Calu3 (cell line): ENCODE measurements around the gene RHCG. TPM values are rescaled to one million over a fixed set of nuclear protein-coding genes. Genes with fewer than 3 reads are reported as not detected.

Experiments used
- BruUV-seq: library from RNA; stranded (reverse); fragments of 400-500 nt; replicated peaks from 2 replicates; lab custom pipeline; 2021; lab: Mats Ljungman, UMichigan
- CTCF ChIA-PET: fragments of 300-600 bp; sonication (Branson Sonifier 250); formaldehyde crosslinking; loops from one replicate; lab custom pipeline; 2022; ENCODE audit warnings: antibody characterized with exemption; lab: Charles Lee
- DNase-seq: peaks from one replicate; pipeline ENCODE4 v3.0.0; 2022
- H3K27ac Mint-ChIP-seq: one replicate; pipeline ENCODE4 v1.8.0; 2022; ENCODE audit warnings: mixed read lengths; ENCODE audit not compliant: unreplicated experiment
- H3K27me3 Mint-ChIP-seq: one replicate; pipeline ENCODE4 v1.8.0; 2022; ENCODE audit warnings: mixed read lengths; ENCODE audit not compliant: unreplicated experiment
- H3K36me3 Mint-ChIP-seq: one replicate; pipeline ENCODE4 v1.8.0; 2022; ENCODE audit warnings: mild to moderate bottlenecking, moderate library complexity, mixed read lengths; ENCODE audit not compliant: insufficient read depth, unreplicated experiment
- H3K4me1 Mint-ChIP-seq: one replicate; pipeline ENCODE4 v1.8.0; 2022; ENCODE audit warnings: mild to moderate bottlenecking, low read depth, mixed read lengths; ENCODE audit not compliant: unreplicated experiment
- H3K4me3 Mint-ChIP-seq: one replicate; pipeline ENCODE4 v1.8.0; 2022; ENCODE audit warnings: mild to moderate bottlenecking, low read depth, moderate library complexity, mixed read lengths; ENCODE audit not compliant: unreplicated experiment
- H3K9me3 Mint-ChIP-seq: one replicate; pipeline ENCODE4 v1.8.0; 2022; ENCODE audit warnings: low read depth, mixed read lengths; ENCODE audit not compliant: unreplicated experiment
- intact Hi-C: fragments of 100-400 bp; cut with micrococcal nuclease; formaldehyde crosslinking; loops from one replicate; pipeline ENCODE4 v1.10.0; 2022; ENCODE audit not compliant: unreplicated experiment
- total RNA-seq: library from RNA; stranded (reverse); gene quantifications from 2 replicates; pipeline ENCODE4 v1.2.3, GENCODE V29; 2022
- TF ChIP-seq, protein P1 (sequence below): fragments of 200-600 bp; IDR thresholded peaks from one replicate; pipeline ENCODE4 v1.8.0; 2022; ENCODE audit warnings: antibody characterized with exemption; ENCODE audit not compliant: unreplicated experiment

RHCG gene
- total RNA-seq, 1 experiment from 2014 or later: 0.59 TPM

GRCh38 chr15:89526601-89527441 lies 30.4 kb upstream of the RHCG start:
- DNase-seq: no peak
- BruUV-seq: no TSS peak
- H3K9me3 Mint-ChIP-seq: no peaks in the 10 kb centered on the region
- TF ChIP-seq, protein P1, sequence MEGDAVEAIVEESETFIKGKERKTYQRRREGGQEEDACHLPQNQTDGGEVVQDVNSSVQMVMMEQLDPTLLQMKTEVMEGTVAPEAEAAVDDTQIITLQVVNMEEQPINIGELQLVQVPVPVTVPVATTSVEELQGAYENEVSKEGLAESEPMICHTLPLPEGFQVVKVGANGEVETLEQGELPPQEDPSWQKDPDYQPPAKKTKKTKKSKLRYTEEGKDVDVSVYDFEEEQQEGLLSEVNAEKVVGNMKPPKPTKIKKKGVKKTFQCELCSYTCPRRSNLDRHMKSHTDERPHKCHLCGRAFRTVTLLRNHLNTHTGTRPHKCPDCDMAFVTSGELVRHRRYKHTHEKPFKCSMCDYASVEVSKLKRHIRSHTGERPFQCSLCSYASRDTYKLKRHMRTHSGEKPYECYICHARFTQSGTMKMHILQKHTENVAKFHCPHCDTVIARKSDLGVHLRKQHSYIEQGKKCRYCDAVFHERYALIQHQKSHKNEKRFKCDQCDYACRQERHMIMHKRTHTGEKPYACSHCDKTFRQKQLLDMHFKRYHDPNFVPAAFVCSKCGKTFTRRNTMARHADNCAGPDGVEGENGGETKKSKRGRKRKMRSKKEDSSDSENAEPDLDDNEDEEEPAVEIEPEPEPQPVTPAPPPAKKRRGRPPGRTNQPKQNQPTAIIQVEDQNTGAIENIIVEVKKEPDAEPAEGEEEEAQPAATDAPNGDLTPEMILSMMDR: no peak
- no peak overlapping the region for H3K4me3 Mint-ChIP-seq
- no peaks in the 10 kb centered on the region for H3K36me3 Mint-ChIP-seq
- intact Hi-C loops: no loop called here
- H3K4me1 Mint-ChIP-seq: no peaks in the 10 kb centered on the region
- H3K27ac Mint-ChIP-seq: no peak overlapping the region
- H3K27me3 Mint-ChIP-seq: peaks cover 34% of the 10 kb centered on the region
- CTCF ChIA-PET: no interaction called here

DNA sequence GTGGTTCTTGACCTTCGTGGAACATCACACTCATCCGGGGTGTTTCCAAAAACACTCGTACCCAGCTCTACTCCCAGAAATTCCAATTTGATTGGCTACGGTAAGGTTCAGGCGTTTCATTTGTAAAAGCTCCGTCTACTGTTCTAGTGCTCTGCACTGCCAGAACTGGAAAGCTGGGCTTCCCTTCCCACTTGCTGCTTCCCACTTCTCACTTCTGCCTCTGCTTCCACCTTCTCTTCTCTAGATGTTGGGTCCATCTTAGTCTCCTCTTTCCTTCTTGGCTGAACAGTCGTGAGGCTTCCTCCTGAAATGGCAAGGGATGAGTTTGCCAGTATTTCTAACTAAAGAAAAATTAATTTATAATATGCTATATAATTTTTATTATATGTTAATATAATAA lies 29.8 kb upstream of the RHCG start:
- Mint-ChIP-seq H3K27ac (no peak overlapping the region), H3K4me1 (no peaks in the 10 kb centered on the region), H3K9me3 (no peaks in the 10 kb centered on the region), H3K4me3 (no peak overlapping the region), H3K27me3 (peaks cover 37% of the 10 kb centered on the region), H3K36me3 (no peaks in the 10 kb centered on the region)
- CTCF ChIA-PET: interaction anchor here (0.6 kb wide), 1 partner anchor 93 kb away, joined by 4 read pairs; no protein-coding TSS in a partner anchor
- BruUV-seq: no TSS peak
- intact Hi-C loops: no loop called here
- DNase-seq: no peak
- TF ChIP-seq, protein P1: no peak

- Mint-ChIP-seq H3K27me3 (peaks cover 37% of the 10 kb centered on the region), H3K27ac (no peak overlapping the region), H3K4me3 (no peak overlapping the region), H3K36me3 (no peaks in the 10 kb centered on the region), H3K9me3 (no peaks in the 10 kb centered on the region), H3K4me1 (no peaks in the 10 kb centered on the region)
- DNase-seq: no peak
- TF ChIP-seq, protein P1: no peak
- BruUV-seq: no TSS peak
- intact Hi-C loops: no loop called here
- CTCF ChIA-PET: no interaction called here
Observed at GRCh38 chr15:89524184-89524583, 27.8 kb upstream of the RHCG start.

GRCh38 chr15:89523101-89523500 lies 26.7 kb upstream of the RHCG start:
- Mint-ChIP-seq H3K27me3 (peaks cover 37% of the 10 kb centered on the region), H3K9me3 (no peaks in the 10 kb centered on the region), H3K4me3 (no peak overlapping the region), H3K27ac (no peak overlapping the region), H3K36me3 (no peaks in the 10 kb centered on the region), H3K4me1 (no peaks in the 10 kb centered on the region)
- DNase-seq: no peak
- CTCF ChIA-PET: no interaction called here
- BruUV-seq: no TSS peak
- intact Hi-C loops: no loop called here
- TF ChIP-seq, protein P1: no peak
